GM19043 (cell line): ENCODE data around the gene TTC36.
"Not testable (repeated sequence)": the region's sequence is repeated elsewhere in the genome, so short reads cannot be mapped to it uniquely, and the experiment has no call there.

Experiments used
- ATAC-seq: cut with Tn5 transposase; IDR thresholded peaks from one replicate; pipeline ENCODE4 v1.9.1; 2021; ENCODE audit warnings: low read depth; ENCODE audit not compliant: unreplicated experiment

TTC36 gene

GRCh38 chr11:118574636-118575035 is 47.4 kb downstream of the TTC36 start:
- no peak for ATAC-seq

GRCh38 chr11:118577995-118578394 is 50.7 kb downstream of the TTC36 start:
- not testable (repeated sequence) for ATAC-seq
